ENCODE results near the gene LRRC51. TPM values are rescaled to one million over a fixed set of nuclear protein-coding genes. Genes with fewer than 3 reads are reported as not detected.

Gene LRRC51
- total RNA-seq, 1 experiment from 2014 or later = 13.4 TPM

DNA sequence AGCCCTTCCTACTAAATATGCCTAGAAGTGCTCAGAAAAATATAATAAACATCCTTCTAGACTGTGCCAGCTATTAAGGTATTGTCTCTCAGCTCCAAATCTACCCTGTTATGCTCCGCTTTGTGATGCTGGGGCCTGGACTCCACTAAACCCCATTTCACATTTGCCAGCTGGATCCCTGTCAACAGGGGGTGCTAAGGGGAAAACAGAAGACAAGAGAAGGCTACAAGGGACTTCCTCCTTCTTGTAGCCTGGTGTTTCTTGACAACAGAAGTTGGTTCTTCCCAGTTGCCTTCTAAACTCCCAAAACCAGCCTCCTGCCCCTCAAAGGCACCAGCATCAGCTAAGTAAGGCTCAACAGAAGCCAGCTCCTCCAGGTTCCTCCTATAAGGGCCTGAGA, 5.5 kb upstream of the LRRC51 start:
- Histone ChIP-seq H3K4me1 (ENCODE audit: control insufficient read depth, insufficient read depth, low read length) (peaks cover 31% of the 10 kb centered on the region), H3K27me3 (ENCODE audit: control insufficient read depth, insufficient read depth, low read length) (no peaks in the 10 kb centered on the region), H3K4me3 (ENCODE audit: low read depth in 2 of 2, low read length in 2 of 2) (no peak overlapping the region), H3K9me3 (ENCODE audit: control insufficient read depth, insufficient read depth, low read depth, low read length) (no peaks in the 10 kb centered on the region), H3K27ac (ENCODE audit: low read length) (no peak overlapping the region), H3K36me3 (ENCODE audit: control insufficient read depth, insufficient read depth, low read length) (no peaks in the 10 kb centered on the region)
- in situ Hi-C loops (cut with HindIII; ENCODE audit: low pct_unique_long_range_greater_than_20kb, low sequenced_read_pairs) (no loop called here), intact Hi-C loops (cut with micrococcal nuclease; ENCODE audit: unreplicated experiment) (no loop called here)
- POLR2A ChIA-PET = interaction anchor here (0.6 kb wide), 1 partner anchor 20 kb away, joined by 3 read pairs; no protein-coding TSS in a partner anchor
- DNase-seq (ENCODE audit: low read depth, low spot score) (no peak), ATAC-seq (no peak)
- no peak for TF ChIP-seq SIN3A (IDR thresholded peaks at IDR 0.05; ENCODE audit: borderline replicate concordance, insufficient read depth, low read depth, low read length)
- no peak for TF ChIP-seq POLR2AphosphoS5 (IDR thresholded peaks at IDR 0.05; ENCODE audit: low read depth, low read length)
- BruUV-seq (replicated peaks) = no TSS peak
- CTCF ChIA-PET = interaction anchor here (1.2 kb wide), 1 partner anchor 50 kb away, joined by 3 read pairs; no protein-coding TSS in a partner anchor

DNA sequence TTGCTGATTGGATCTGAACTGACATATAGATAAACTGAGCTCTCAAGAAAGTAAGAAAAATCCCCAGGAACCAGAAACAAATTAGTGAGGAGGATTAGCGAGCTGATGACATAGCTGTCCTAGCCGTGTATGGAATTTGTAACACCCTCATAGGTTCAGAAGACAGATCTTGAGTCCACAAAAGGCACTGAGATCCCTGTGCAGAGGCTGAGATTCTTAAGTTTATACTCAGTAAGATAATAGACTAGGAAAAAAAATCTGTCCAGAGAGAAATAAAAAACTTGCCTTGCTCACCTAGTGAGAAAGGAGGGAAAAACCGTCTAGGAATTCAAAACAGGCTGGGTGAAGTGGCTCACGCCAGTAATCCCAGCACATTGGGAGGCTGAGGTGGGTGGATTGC, 4.9 kb upstream of the LRRC51 start:
- peaks cover 26% of the 10 kb centered on the region for H3K4me1 ChIP-seq (ENCODE audit: control insufficient read depth, insufficient read depth, low read length)
- H3K27me3 ChIP-seq (ENCODE audit: control insufficient read depth, insufficient read depth, low read length) = no peaks in the 10 kb centered on the region
- DNase-seq (ENCODE audit: low read depth, low spot score) (no peak), ATAC-seq (no peak)
- no peak overlapping the region for H3K27ac ChIP-seq (ENCODE audit: low read length)
- no TSS peak for BruUV-seq (replicated peaks)
- no peaks in the 10 kb centered on the region for H3K36me3 ChIP-seq (ENCODE audit: control insufficient read depth, insufficient read depth, low read length)
- intact Hi-C loops (cut with micrococcal nuclease; ENCODE audit: unreplicated experiment) = no loop called here
- POLR2A ChIA-PET = interaction anchor here (0.7 kb wide), 1 partner anchor 54 kb away, joined by 3 read pairs; no protein-coding TSS in a partner anchor
- H3K4me3 ChIP-seq (ENCODE audit: low read depth in 2 of 2, low read length in 2 of 2) = no peak overlapping the region
- no peaks in the 10 kb centered on the region for H3K9me3 ChIP-seq (ENCODE audit: control insufficient read depth, insufficient read depth, low read depth, low read length)
- in situ Hi-C loops (cut with HindIII; ENCODE audit: low pct_unique_long_range_greater_than_20kb, low sequenced_read_pairs) = no loop called here
- TF ChIP-seq, protein P1, sequence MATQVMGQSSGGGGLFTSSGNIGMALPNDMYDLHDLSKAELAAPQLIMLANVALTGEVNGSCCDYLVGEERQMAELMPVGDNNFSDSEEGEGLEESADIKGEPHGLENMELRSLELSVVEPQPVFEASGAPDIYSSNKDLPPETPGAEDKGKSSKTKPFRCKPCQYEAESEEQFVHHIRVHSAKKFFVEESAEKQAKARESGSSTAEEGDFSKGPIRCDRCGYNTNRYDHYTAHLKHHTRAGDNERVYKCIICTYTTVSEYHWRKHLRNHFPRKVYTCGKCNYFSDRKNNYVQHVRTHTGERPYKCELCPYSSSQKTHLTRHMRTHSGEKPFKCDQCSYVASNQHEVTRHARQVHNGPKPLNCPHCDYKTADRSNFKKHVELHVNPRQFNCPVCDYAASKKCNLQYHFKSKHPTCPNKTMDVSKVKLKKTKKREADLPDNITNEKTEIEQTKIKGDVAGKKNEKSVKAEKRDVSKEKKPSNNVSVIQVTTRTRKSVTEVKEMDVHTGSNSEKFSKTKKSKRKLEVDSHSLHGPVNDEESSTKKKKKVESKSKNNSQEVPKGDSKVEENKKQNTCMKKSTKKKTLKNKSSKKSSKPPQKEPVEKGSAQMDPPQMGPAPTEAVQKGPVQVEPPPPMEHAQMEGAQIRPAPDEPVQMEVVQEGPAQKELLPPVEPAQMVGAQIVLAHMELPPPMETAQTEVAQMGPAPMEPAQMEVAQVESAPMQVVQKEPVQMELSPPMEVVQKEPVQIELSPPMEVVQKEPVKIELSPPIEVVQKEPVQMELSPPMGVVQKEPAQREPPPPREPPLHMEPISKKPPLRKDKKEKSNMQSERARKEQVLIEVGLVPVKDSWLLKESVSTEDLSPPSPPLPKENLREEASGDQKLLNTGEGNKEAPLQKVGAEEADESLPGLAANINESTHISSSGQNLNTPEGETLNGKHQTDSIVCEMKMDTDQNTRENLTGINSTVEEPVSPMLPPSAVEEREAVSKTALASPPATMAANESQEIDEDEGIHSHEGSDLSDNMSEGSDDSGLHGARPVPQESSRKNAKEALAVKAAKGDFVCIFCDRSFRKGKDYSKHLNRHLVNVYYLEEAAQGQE (IDR thresholded peaks at IDR 0.05; ENCODE audit: insufficient read depth in 1 of 2, low read depth in 2 of 2, low read length in 1 of 2) = no peak
- TF ChIP-seq, protein P2, sequence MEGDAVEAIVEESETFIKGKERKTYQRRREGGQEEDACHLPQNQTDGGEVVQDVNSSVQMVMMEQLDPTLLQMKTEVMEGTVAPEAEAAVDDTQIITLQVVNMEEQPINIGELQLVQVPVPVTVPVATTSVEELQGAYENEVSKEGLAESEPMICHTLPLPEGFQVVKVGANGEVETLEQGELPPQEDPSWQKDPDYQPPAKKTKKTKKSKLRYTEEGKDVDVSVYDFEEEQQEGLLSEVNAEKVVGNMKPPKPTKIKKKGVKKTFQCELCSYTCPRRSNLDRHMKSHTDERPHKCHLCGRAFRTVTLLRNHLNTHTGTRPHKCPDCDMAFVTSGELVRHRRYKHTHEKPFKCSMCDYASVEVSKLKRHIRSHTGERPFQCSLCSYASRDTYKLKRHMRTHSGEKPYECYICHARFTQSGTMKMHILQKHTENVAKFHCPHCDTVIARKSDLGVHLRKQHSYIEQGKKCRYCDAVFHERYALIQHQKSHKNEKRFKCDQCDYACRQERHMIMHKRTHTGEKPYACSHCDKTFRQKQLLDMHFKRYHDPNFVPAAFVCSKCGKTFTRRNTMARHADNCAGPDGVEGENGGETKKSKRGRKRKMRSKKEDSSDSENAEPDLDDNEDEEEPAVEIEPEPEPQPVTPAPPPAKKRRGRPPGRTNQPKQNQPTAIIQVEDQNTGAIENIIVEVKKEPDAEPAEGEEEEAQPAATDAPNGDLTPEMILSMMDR (IDR thresholded peaks at IDR 0.05) = no peak
- TF ChIP-seq SIN3A (IDR thresholded peaks at IDR 0.05; ENCODE audit: borderline replicate concordance, insufficient read depth, low read depth, low read length) (no peak), POLR2AphosphoS5 (IDR thresholded peaks at IDR 0.05; ENCODE audit: low read depth, low read length) (no peak), TCF7L2 (IDR thresholded peaks at IDR 0.05; ENCODE audit: low read depth, low read length) (no peak)
- CTCF ChIA-PET = no interaction called here

DNA sequence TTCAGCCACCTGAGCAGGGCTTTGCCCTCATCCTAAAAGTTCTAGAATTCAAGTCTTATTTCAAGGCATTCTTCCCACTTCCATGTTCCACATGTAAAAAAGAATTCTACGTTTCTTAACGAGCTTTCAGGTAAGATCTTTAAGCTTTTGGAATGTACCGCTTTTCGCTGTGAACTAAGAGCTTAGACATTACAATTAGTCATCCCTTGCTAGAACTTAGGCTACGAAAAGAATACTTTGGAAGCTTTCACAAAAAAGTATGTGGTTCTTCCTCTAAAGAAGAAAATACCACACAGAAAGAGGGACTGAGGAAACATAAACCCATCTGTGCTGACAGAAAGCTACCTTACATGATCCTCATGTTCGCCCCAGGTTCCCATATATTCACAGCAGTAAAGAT, 2.2 kb upstream of the LRRC51 start:
- TSS peak; percentile 73 for BruUV-seq (replicated peaks)

More for the DNA sequence above, 2.2 kb upstream of the LRRC51 start:
- TF ChIP-seq SIN3A (IDR thresholded peaks at IDR 0.05; ENCODE audit: borderline replicate concordance, insufficient read depth, low read depth, low read length) (no peak), TCF7L2 (IDR thresholded peaks at IDR 0.05; ENCODE audit: low read depth, low read length) (no peak), POLR2AphosphoS5 (IDR thresholded peaks at IDR 0.05; ENCODE audit: low read depth, low read length) (no peak)
- TF ChIP-seq, protein P1 (IDR thresholded peaks at IDR 0.05; ENCODE audit: insufficient read depth in 1 of 2, low read depth in 2 of 2, low read length in 1 of 2) = no peak
- TF ChIP-seq, protein P2 (IDR thresholded peaks at IDR 0.05) = no peak
- no peaks in the 10 kb centered on the region for H3K27me3 ChIP-seq (ENCODE audit: control insufficient read depth, insufficient read depth, low read length)
- peak overlapping the region; percentile 58 to 95 for H3K4me3 ChIP-seq (ENCODE audit: low read depth in 2 of 2, low read length in 2 of 2)
- ATAC-seq (no peak), DNase-seq (ENCODE audit: low read depth, low spot score) (no peak)
- H3K4me1 ChIP-seq (ENCODE audit: control insufficient read depth, insufficient read depth, low read length) = peaks cover 22% of the 10 kb centered on the region
- CTCF ChIA-PET = interaction anchor here (0.6 kb wide), 1 partner anchor 53 kb away, joined by 4 read pairs; no protein-coding TSS in a partner anchor
- H3K36me3 ChIP-seq (ENCODE audit: control insufficient read depth, insufficient read depth, low read length) = no peaks in the 10 kb centered on the region
- in situ Hi-C loops (cut with HindIII; ENCODE audit: low pct_unique_long_range_greater_than_20kb, low sequenced_read_pairs) (no loop called here), intact Hi-C loops (cut with micrococcal nuclease; ENCODE audit: unreplicated experiment) (no loop called here)
- POLR2A ChIA-PET = interaction anchor here (0.8 kb wide), 1 partner anchor 10 kb away, joined by 4 read pairs; no protein-coding TSS in a partner anchor
- no peaks in the 10 kb centered on the region for H3K9me3 ChIP-seq (ENCODE audit: control insufficient read depth, insufficient read depth, low read depth, low read length)
- peak overlapping the region; percentile 76 for H3K27ac ChIP-seq (ENCODE audit: low read length)
